ENCODE measurements around the gene LRRN3.

The LRRN3 gene

DNA sequence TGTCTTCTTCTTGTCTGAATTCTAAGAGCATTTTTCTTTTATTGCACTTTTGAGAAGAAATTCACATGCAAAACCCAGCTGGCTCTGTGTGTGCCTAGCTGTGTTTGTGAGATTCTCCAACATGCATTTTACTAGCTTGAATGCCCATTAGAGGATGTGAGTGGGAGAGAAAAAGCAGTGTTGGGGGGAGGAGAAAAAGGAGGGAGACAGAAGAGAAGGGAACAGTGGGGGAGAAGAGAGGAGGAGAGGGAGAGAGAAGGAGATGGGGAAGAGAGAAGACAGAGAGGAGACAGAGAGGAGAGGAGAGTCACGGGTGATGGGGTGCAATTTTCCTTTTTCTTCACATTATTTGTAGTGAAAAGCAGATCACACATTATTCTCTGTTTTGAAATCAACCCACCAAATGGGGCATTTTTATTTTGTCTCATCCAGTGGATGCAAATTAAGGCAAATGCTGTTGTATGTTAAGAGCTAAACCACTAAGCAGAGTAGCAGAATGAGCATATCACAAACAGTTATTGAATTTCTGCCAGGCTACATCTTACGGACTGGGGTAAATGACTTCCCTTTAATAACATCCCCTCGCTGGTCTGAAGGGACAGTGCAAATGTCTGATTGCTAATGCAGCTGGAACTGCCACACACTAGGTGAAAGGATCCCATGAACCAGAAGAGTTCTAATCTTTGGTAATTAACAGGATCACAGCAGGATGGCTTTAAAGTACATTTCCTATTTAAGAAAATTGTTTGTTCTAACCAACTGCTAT, 849 bp downstream of the LRRN3 start (continued):
- TF ChIP-seq OSR1 (CRISPR knock-in tag; IDR thresholded peaks at IDR 0.05) (no peak), ZFP3 (CRISPR knock-in tag; IDR thresholded peaks at IDR 0.05) (no peak), TOX (CRISPR knock-in tag; IDR thresholded peaks at IDR 0.05; ENCODE audit: borderline replicate concordance) (no peak)

DNA sequence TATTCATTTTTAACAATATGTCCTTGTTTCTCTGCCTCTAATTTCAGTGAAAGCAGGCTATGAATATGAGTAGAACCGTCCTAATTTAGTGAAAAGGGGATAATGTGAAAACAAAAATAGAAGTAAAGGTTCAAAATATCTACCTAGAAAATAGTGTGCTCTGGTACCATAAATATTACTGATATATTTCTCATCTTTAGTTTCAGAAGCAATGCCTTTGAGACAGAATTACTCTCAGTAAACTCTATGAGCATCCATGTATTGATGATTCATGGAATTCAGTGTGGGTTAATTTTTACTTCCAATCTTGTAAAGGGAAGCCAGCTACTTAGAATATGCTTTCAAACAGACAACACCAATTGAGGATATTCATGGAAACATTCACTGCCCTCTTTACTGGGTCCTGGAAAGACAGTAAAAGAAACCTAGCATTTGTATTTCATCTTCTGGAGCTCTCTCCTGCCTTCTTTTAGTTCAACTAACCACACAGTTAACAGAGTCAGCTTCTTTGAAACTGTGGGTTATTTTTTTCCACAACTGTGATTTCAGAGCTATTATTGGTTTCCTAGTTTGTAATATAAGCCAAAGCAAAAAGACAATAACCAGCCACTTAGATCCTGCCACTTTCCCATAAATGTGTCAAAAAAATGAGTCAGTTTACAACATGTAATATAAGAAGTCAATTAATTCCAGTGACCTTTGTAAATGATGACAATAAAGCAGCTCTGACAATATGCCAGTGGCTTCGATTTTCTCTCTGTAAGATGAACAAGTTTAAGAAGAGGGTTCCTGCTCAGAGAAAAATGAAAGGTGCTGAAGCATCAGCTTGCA, 1.7 kb downstream of the LRRN3 start:
- TF ChIP-seq TOX (CRISPR knock-in tag; IDR thresholded peaks at IDR 0.05; ENCODE audit: borderline replicate concordance): no peak
- TF ChIP-seq, protein P1, sequence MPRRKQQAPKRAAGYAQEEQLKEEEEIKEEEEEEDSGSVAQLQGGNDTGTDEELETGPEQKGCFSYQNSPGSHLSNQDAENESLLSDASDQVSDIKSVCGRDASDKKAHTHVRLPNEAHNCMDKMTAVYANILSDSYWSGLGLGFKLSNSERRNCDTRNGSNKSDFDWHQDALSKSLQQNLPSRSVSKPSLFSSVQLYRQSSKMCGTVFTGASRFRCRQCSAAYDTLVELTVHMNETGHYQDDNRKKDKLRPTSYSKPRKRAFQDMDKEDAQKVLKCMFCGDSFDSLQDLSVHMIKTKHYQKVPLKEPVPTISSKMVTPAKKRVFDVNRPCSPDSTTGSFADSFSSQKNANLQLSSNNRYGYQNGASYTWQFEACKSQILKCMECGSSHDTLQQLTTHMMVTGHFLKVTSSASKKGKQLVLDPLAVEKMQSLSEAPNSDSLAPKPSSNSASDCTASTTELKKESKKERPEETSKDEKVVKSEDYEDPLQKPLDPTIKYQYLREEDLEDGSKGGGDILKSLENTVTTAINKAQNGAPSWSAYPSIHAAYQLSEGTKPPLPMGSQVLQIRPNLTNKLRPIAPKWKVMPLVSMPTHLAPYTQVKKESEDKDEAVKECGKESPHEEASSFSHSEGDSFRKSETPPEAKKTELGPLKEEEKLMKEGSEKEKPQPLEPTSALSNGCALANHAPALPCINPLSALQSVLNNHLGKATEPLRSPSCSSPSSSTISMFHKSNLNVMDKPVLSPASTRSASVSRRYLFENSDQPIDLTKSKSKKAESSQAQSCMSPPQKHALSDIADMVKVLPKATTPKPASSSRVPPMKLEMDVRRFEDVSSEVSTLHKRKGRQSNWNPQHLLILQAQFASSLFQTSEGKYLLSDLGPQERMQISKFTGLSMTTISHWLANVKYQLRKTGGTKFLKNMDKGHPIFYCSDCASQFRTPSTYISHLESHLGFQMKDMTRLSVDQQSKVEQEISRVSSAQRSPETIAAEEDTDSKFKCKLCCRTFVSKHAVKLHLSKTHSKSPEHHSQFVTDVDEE (CRISPR knock-in tag; IDR thresholded peaks at IDR 0.05): no peak
- TF ChIP-seq ZFP30 (CRISPR knock-in tag; IDR thresholded peaks at IDR 0.05): no peak
- no peak for TF ChIP-seq GLIS3 (CRISPR knock-in tag; IDR thresholded peaks at IDR 0.05)
- no peak for TF ChIP-seq BACH2 (CRISPR knock-in tag; IDR thresholded peaks at IDR 0.05; ENCODE audit: borderline replicate concordance)
- TF ChIP-seq CSDC2 (CRISPR knock-in tag; IDR thresholded peaks at IDR 0.05): no peak
- TF ChIP-seq ZFP3 (CRISPR knock-in tag; IDR thresholded peaks at IDR 0.05): no peak
- TF ChIP-seq, protein P2, sequence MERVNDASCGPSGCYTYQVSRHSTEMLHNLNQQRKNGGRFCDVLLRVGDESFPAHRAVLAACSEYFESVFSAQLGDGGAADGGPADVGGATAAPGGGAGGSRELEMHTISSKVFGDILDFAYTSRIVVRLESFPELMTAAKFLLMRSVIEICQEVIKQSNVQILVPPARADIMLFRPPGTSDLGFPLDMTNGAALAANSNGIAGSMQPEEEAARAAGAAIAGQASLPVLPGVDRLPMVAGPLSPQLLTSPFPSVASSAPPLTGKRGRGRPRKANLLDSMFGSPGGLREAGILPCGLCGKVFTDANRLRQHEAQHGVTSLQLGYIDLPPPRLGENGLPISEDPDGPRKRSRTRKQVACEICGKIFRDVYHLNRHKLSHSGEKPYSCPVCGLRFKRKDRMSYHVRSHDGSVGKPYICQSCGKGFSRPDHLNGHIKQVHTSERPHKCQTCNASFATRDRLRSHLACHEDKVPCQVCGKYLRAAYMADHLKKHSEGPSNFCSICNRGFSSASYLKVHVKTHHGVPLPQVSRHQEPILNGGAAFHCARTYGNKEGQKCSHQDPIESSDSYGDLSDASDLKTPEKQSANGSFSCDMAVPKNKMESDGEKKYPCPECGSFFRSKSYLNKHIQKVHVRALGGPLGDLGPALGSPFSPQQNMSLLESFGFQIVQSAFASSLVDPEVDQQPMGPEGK (CRISPR knock-in tag; IDR thresholded peaks at IDR 0.05; ENCODE audit: borderline replicate concordance): no peak
- TF ChIP-seq ZNF70 (CRISPR knock-in tag; IDR thresholded peaks at IDR 0.05): no peak
- TF ChIP-seq ISL1 (CRISPR knock-in tag; IDR thresholded peaks at IDR 0.05): no peak
- no peak for TF ChIP-seq ZC3H10 (CRISPR knock-in tag; IDR thresholded peaks at IDR 0.05)
- no peak for TF ChIP-seq ZNF8 (CRISPR knock-in tag; IDR thresholded peaks at IDR 0.05)
- TF ChIP-seq OSR1 (CRISPR knock-in tag; IDR thresholded peaks at IDR 0.05): no peak
- TF ChIP-seq, protein P3, sequence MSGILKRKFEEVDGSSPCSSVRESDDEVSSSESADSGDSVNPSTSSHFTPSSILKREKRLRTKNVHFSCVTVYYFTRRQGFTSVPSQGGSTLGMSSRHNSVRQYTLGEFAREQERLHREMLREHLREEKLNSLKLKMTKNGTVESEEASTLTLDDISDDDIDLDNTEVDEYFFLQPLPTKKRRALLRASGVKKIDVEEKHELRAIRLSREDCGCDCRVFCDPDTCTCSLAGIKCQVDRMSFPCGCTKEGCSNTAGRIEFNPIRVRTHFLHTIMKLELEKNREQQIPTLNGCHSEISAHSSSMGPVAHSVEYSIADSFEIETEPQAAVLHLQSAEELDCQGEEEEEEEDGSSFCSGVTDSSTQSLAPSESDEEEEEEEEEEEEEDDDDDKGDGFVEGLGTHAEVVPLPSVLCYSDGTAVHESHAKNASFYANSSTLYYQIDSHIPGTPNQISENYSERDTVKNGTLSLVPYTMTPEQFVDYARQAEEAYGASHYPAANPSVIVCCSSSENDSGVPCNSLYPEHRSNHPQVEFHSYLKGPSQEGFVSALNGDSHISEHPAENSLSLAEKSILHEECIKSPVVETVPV (CRISPR knock-in tag; IDR thresholded peaks at IDR 0.05): no peak
- TF ChIP-seq ESRRG (CRISPR knock-in tag; IDR thresholded peaks at IDR 0.05): no peak
- TF ChIP-seq PPARA (CRISPR knock-in tag; IDR thresholded peaks at IDR 0.05; ENCODE audit: borderline replicate concordance): no peak
- TF ChIP-seq TCF4 (CRISPR knock-in tag; IDR thresholded peaks at IDR 0.05; ENCODE audit: borderline replicate concordance): no peak
- ATAC-seq: peak; percentile 2; the same call in 1 of the 3 replicates

DNA sequence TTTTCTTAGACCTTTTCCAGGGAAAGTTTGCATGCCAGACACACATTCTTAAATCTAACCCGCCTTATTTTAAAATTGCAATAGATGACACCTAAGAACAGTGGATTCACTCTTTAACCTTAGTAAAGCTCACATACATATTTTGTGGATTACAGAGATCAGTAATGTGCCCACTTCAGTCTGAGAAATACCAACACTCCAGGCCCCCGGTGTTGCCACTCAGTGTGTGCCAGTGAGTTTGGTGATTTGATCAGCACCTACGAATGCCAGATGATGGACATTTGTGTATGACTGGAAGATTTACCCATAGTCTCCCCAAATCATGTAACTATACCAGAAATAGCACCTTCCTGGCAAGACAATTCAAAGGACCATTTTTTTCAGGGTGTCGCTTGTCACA, 2.6 kb downstream of the LRRN3 start:
- TF ChIP-seq, protein P4, sequence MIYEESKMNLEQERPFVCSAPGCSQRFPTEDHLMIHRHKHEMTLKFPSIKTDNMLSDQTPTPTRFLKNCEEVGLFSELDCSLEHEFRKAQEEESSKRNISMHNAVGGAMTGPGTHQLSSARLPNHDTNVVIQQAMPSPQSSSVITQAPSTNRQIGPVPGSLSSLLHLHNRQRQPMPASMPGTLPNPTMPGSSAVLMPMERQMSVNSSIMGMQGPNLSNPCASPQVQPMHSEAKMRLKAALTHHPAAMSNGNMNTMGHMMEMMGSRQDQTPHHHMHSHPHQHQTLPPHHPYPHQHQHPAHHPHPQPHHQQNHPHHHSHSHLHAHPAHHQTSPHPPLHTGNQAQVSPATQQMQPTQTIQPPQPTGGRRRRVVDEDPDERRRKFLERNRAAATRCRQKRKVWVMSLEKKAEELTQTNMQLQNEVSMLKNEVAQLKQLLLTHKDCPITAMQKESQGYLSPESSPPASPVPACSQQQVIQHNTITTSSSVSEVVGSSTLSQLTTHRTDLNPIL (CRISPR knock-in tag; IDR thresholded peaks at IDR 0.05; ENCODE audit: low read depth): no peak
- TF ChIP-seq BACH2 (CRISPR knock-in tag; IDR thresholded peaks at IDR 0.05; ENCODE audit: borderline replicate concordance): no peak
- no peak for TF ChIP-seq ZNF8 (CRISPR knock-in tag; IDR thresholded peaks at IDR 0.05)
- TF ChIP-seq, protein P3 (CRISPR knock-in tag; IDR thresholded peaks at IDR 0.05): no peak
- TF ChIP-seq, protein P5, sequence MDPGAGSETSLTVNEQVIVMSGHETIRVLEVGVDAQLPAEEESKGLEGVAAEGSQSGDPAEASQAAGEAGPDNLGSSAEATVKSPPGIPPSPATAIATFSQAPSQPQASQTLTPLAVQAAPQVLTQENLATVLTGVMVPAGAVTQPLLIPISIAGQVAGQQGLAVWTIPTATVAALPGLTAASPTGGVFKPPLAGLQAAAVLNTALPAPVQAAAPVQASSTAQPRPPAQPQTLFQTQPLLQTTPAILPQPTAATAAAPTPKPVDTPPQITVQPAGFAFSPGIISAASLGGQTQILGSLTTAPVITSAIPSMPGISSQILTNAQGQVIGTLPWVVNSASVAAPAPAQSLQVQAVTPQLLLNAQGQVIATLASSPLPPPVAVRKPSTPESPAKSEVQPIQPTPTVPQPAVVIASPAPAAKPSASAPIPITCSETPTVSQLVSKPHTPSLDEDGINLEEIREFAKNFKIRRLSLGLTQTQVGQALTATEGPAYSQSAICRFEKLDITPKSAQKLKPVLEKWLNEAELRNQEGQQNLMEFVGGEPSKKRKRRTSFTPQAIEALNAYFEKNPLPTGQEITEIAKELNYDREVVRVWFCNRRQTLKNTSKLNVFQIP (CRISPR knock-in tag; IDR thresholded peaks at IDR 0.05; ENCODE audit: borderline replicate concordance, low read depth): no peak
- no peak for ATAC-seq

All from SK-N-SH treated with all-trans-retinoic acid at 6 μM for 48 hours (cell line).